ENCODE data around the gene GDAP2. TPM values are rescaled to one million over a fixed set of nuclear protein-coding genes. Genes with fewer than 3 reads are reported as not detected.

The GDAP2 gene
- total RNA-seq = 10 to 100 TPM; 20.8 to 22.9 TPM

GRCh38 chr1:117929343-117930172 is at the start of gene GDAP2, which contains the start of gene WDR3:
Gene GDAP2, minus strand, starts transcription at chr1:117929621. Its CDS starts 9,264 bp downstream, at chr1:117920357.
Gene WDR3, plus strand, starts transcription at chr1:117929739. Its CDS starts 3,581 bp downstream, at chr1:117933320.
- Mint-ChIP-seq H3K36me3 (ENCODE audit: low read depth) (peaks cover 20% of the 10 kb centered on the region), H3K27me3 (no peaks in the 10 kb centered on the region), H3K9me3 (no peaks in the 10 kb centered on the region), H3K4me3 (peak within 1 kb of the TSS; percentile 93), H3K27ac (peak within 1 kb of the TSS; percentile 83), H3K4me1 (peaks cover 57% of the 10 kb centered on the region)
- peak; percentile 97 for DNase-seq
- POLR2A ChIA-PET = interaction anchor here (0.8 to 1.7 kb wide), 13 partner anchors 10 to 1211 kb away, joined by 3 to 5 read pairs (median 3); partner anchors contain the start of genes MAN1A2, TTF2 and WARS2
- CTCF ChIA-PET = interaction anchor here (0.6 to 2.7 kb wide), 6 partner anchors 10 to 394 kb away, joined by 3 to 15 read pairs (median 4); no protein-coding TSS in a partner anchor

- no peak for DNase-seq
- no peak overlapping the region for H3K4me3 Mint-ChIP-seq
- peaks cover 7% of the 10 kb centered on the region for H3K27me3 Mint-ChIP-seq
- no peak overlapping the region for H3K27ac Mint-ChIP-seq
- ChIA-PET POLR2A (no interaction called here), CTCF (no interaction called here)
- no peaks in the 10 kb centered on the region for H3K4me1 Mint-ChIP-seq
- no peaks in the 10 kb centered on the region for H3K36me3 Mint-ChIP-seq (ENCODE audit: low read depth)
- no peaks in the 10 kb centered on the region for H3K9me3 Mint-ChIP-seq
These were observed 47.0 kb upstream of the GDAP2 start for GRCh38 chr1:117976381-117976780.

GRCh38 chr1:117971777-117972176 is 42.4 kb upstream of the GDAP2 start:
- DNase-seq = no peak
- CTCF ChIA-PET = interaction anchor here (0.6 kb wide), 1 partner anchor 78 kb away, joined by 3 read pairs; no protein-coding TSS in a partner anchor

GRCh38 chr1:117970252-117970651 is 40.8 kb upstream of the GDAP2 start:
- Mint-ChIP-seq H3K27ac (no peak overlapping the region), H3K36me3 (ENCODE audit: low read depth) (no peaks in the 10 kb centered on the region), H3K9me3 (no peaks in the 10 kb centered on the region), H3K4me1 (no peaks in the 10 kb centered on the region), H3K27me3 (peaks cover 5% of the 10 kb centered on the region), H3K4me3 (no peak overlapping the region)
- ChIA-PET CTCF (no interaction called here), POLR2A (no interaction called here)
- no peak for DNase-seq

More at GRCh38 chr1:117971777-117972176, 42.4 kb upstream of the GDAP2 start:
- Mint-ChIP-seq H3K36me3 (ENCODE audit: low read depth) (no peaks in the 10 kb centered on the region), H3K27me3 (peaks cover 7% of the 10 kb centered on the region), H3K4me3 (no peak overlapping the region), H3K4me1 (no peaks in the 10 kb centered on the region), H3K27ac (no peak overlapping the region), H3K9me3 (no peaks in the 10 kb centered on the region)
- POLR2A ChIA-PET = no interaction called here

- Mint-ChIP-seq H3K9me3 (no peaks in the 10 kb centered on the region), H3K4me1 (no peaks in the 10 kb centered on the region), H3K27me3 (no peaks in the 10 kb centered on the region), H3K4me3 (no peak overlapping the region), H3K27ac (no peak overlapping the region), H3K36me3 (ENCODE audit: low read depth) (no peaks in the 10 kb centered on the region)
- ChIA-PET CTCF (no interaction called here), POLR2A (no interaction called here)
- no peak for DNase-seq
These were observed 38.5 kb upstream of the GDAP2 start for GRCh38 chr1:117967881-117968280.

- H3K27ac Mint-ChIP-seq = no peak overlapping the region
- ChIA-PET POLR2A (no interaction called here), CTCF (no interaction called here)
- no peaks in the 10 kb centered on the region for H3K9me3 Mint-ChIP-seq
- no peak for DNase-seq
- H3K4me3 Mint-ChIP-seq = no peak overlapping the region
- no peaks in the 10 kb centered on the region for H3K4me1 Mint-ChIP-seq
- no peaks in the 10 kb centered on the region for H3K36me3 Mint-ChIP-seq (ENCODE audit: low read depth)
- H3K27me3 Mint-ChIP-seq = no peaks in the 10 kb centered on the region
These were observed 38.1 kb upstream of the GDAP2 start for GRCh38 chr1:117967477-117967876.

- H3K36me3 Mint-ChIP-seq (ENCODE audit: low read depth) = peaks cover 2% of the 10 kb centered on the region
- H3K9me3 Mint-ChIP-seq = no peaks in the 10 kb centered on the region
- POLR2A ChIA-PET = no interaction called here
- DNase-seq = no peak
- CTCF ChIA-PET = no interaction called here
- H3K27me3 Mint-ChIP-seq = no peaks in the 10 kb centered on the region
- no peak overlapping the region for H3K27ac Mint-ChIP-seq
- H3K4me1 Mint-ChIP-seq = no peaks in the 10 kb centered on the region
- H3K4me3 Mint-ChIP-seq = no peak overlapping the region
These were observed 35.0 kb upstream of the GDAP2 start for GRCh38 chr1:117964290-117965038.

- Mint-ChIP-seq H3K36me3 (ENCODE audit: low read depth) (peaks cover 39% of the 10 kb centered on the region), H3K27ac (no peak overlapping the region), H3K9me3 (no peaks in the 10 kb centered on the region), H3K27me3 (no peaks in the 10 kb centered on the region), H3K4me3 (no peak overlapping the region), H3K4me1 (no peaks in the 10 kb centered on the region)
- ChIA-PET CTCF (no interaction called here), POLR2A (no interaction called here)
- no peak for DNase-seq
These were observed 29.9 kb upstream of the GDAP2 start for GRCh38 chr1:117959364-117959763.

- Mint-ChIP-seq H3K27ac (no peak overlapping the region), H3K27me3 (no peaks in the 10 kb centered on the region), H3K9me3 (no peaks in the 10 kb centered on the region), H3K36me3 (ENCODE audit: low read depth) (peaks cover 46% of the 10 kb centered on the region), H3K4me3 (no peak overlapping the region), H3K4me1 (no peaks in the 10 kb centered on the region)
- CTCF ChIA-PET = no interaction called here
- no peak for DNase-seq
- POLR2A ChIA-PET = no interaction called here
These were observed 23.0 kb upstream of the GDAP2 start for GRCh38 chr1:117952386-117952785.

GRCh38 chr1:117942293-117942692 is 12.9 kb upstream of the GDAP2 start:
- ChIA-PET POLR2A (no interaction called here), CTCF (interaction anchor here (1.0 to 1.8 kb wide), 2 partner anchors 9 to 46 kb away, joined by 3 to 5 read pairs; no protein-coding TSS in a partner anchor)
- Mint-ChIP-seq H3K27ac (no peak overlapping the region), H3K36me3 (ENCODE audit: low read depth) (peaks cover 50% of the 10 kb centered on the region), H3K9me3 (no peaks in the 10 kb centered on the region), H3K27me3 (no peaks in the 10 kb centered on the region), H3K4me1 (no peaks in the 10 kb centered on the region), H3K4me3 (no peak overlapping the region)
- DNase-seq = no peak

- no peak overlapping the region for H3K27ac Mint-ChIP-seq
- H3K4me3 Mint-ChIP-seq = no peak overlapping the region
- DNase-seq = no peak
- peaks cover 43% of the 10 kb centered on the region for H3K4me1 Mint-ChIP-seq
- H3K36me3 Mint-ChIP-seq (ENCODE audit: low read depth) = peaks cover 24% of the 10 kb centered on the region
- POLR2A ChIA-PET = no interaction called here
- CTCF ChIA-PET = no interaction called here
- no peaks in the 10 kb centered on the region for H3K27me3 Mint-ChIP-seq
- H3K9me3 Mint-ChIP-seq = no peaks in the 10 kb centered on the region
These were observed 4.3 kb upstream of the GDAP2 start for GRCh38 chr1:117933769-117934168.

GRCh38 chr1:117932576-117932975 is 3.2 kb upstream of the GDAP2 start:
- Mint-ChIP-seq H3K27me3 (no peaks in the 10 kb centered on the region), H3K9me3 (no peaks in the 10 kb centered on the region), H3K4me3 (no peak overlapping the region), H3K27ac (no peak overlapping the region), H3K36me3 (ENCODE audit: low read depth) (peaks cover 24% of the 10 kb centered on the region), H3K4me1 (peaks cover 52% of the 10 kb centered on the region)
- ChIA-PET POLR2A (no interaction called here), CTCF (interaction anchor here (1.2 kb wide), 1 partner anchor 9 kb away, joined by 3 read pairs; no protein-coding TSS in a partner anchor)
- no peak for DNase-seq

- no peaks in the 10 kb centered on the region for H3K9me3 Mint-ChIP-seq
- peak overlapping the region; percentile 83 for H3K27ac Mint-ChIP-seq
- POLR2A ChIA-PET = interaction anchor here (1.9 kb wide), 1 partner anchor 9 kb away, joined by 5 read pairs; no protein-coding TSS in a partner anchor
- peaks cover 57% of the 10 kb centered on the region for H3K4me1 Mint-ChIP-seq
- DNase-seq = no peak
- peaks cover 24% of the 10 kb centered on the region for H3K36me3 Mint-ChIP-seq (ENCODE audit: low read depth)
- H3K4me3 Mint-ChIP-seq = peak overlapping the region; percentile 93
- H3K27me3 Mint-ChIP-seq = no peaks in the 10 kb centered on the region
- CTCF ChIA-PET = interaction anchor here (2.7 kb wide), 1 partner anchor 395 kb away, joined by 7 read pairs; no protein-coding TSS in a partner anchor
These were observed 1.1 kb upstream of the GDAP2 start for GRCh38 chr1:117930484-117930883.

Measured in activated CD4-positive, alpha-beta memory T cell treated with anti-CD3 and anti-CD28 coated beads, Interleukin-2, amount 10 ng/mL, durations not matched to agents 7 days and 5 days (primary cell).